ENCODE data around the gene UPK2. TPM values are rescaled to one million over a fixed set of nuclear protein-coding genes. Genes with fewer than 3 reads are reported as not detected.

Gene UPK2
- total and polyA plus RNA-seq, 2 donors (not counting 3 experiments of a cell fraction or from before 2014, with no cell fraction given) = 0.11 TPM; not detected in 1

DNA sequence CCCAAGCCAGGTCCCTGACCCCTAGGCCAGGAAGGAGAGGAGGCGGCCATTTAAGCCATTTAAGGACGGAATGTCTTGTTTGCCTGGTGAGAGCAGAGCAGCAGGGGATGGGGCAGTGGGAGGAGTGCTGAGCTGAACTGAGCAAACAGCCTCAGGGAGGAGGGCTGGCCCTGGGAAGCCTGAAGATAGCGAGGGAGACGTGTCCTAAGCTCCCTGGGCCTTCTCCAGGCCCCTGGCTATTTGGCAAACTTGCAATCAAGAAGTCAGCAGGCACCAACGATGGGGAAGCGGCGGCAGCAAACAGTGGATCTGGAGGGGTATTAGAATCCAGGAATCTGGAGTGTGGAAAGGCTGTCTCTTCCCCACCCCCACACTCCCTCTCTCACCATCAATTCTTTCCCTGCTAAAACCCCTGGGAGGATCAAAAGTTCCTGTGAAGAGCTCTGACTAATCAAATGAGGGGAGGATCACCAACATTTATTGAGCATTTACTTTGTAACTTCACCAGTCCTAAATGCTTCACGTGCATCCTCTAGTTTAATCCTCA lies 39.2 kb upstream of the UPK2 start:
- intact Hi-C loops (cut with micrococcal nuclease) = no loop called here
- Histone ChIP-seq H3K9ac (replicated peaks; ENCODE audit: extremely low read depth, insufficient read depth, low read length) (no peak overlapping the region), H2AFZ (ENCODE audit: low read depth, low read length) (no peak overlapping the region), H3K36me3 (ENCODE audit: control insufficient read depth in 2 of 2, extremely low read depth in 1 of 2, insufficient read depth in 2 of 2, low read length in 2 of 2) (no peaks in the 10 kb centered on the region), H3K9me1 (replicated peaks; ENCODE audit: control insufficient read depth, extremely low read depth, insufficient read depth, low read length) (no peaks in the 10 kb centered on the region), H3K79me2 (ENCODE audit: control insufficient read depth, insufficient read depth, low read length) (peaks cover 62% of the 10 kb centered on the region), H3K4me3 (replicated peaks in 1 of 3; ENCODE audit: insufficient read depth in 1 of 3, low read depth in 1 of 3, low read length in 3 of 3) (no peak overlapping the region), H4K20me1 (replicated peaks; ENCODE audit: control insufficient read depth, extremely low read depth, insufficient read depth, low read length) (no peaks in the 10 kb centered on the region), H3K27ac (ENCODE audit: insufficient read depth, low read depth, low read length) (no peak overlapping the region), H3K4me2 (ENCODE audit: insufficient read depth, low read length) (no peak overlapping the region), H3K4me1 (ENCODE audit: control insufficient read depth, extremely low read depth, insufficient read depth, low read length) (peaks cover 77% of the 10 kb centered on the region), H3K9me3 (replicated peaks; ENCODE audit: control insufficient read depth, insufficient read depth, low read length) (no peaks in the 10 kb centered on the region), H3K27me3 (ENCODE audit: control insufficient read depth in 2 of 2, insufficient read depth in 2 of 2, low read length in 2 of 2) (no peaks in the 10 kb centered on the region)
- DNase-seq (ENCODE audit: low read depth, low spot score) (no peak), FAIRE-seq (no peak)
- dilution Hi-C loops (cut with MboI; ENCODE audit: extremely low pct_ligation_motif_present, low sequenced_read_pairs) = no loop called here
- CTCF ChIA-PET = interaction anchor here (10.0 kb wide), 1 partner anchor 10 kb away, joined by 330 read pairs; the partner anchor contains the start of gene BCL9L
- POLR2A ChIA-PET = no interaction called here
- no TSS peak for BruUV-seq (replicated peaks)
- TF ChIP-seq POLR2AphosphoS5 (IDR thresholded peaks at IDR 0.05; ENCODE audit: insufficient read depth, low read depth, low read length) (no peak), JUN (IDR thresholded peaks at IDR 0.05; ENCODE audit: borderline replicate concordance, insufficient read depth, insufficient read length, low read depth) (no peak), EZH2 (IDR thresholded peaks at IDR 0.05; ENCODE audit: borderline replicate concordance, low read depth, low read length, severe bottlenecking) (no peak), FOS (IDR thresholded peaks at IDR 0.05; ENCODE audit: borderline replicate concordance, insufficient read depth, low read length) (no peak), GATA2 (IDR thresholded peaks at IDR 0.05; ENCODE audit: insufficient read depth, insufficient read length, low read depth, low read length) (no peak), CTCF (IDR thresholded peaks at IDR 0.05; ENCODE audit: extremely low read depth in 1 of 2, insufficient read depth in 1 of 2, low read depth in 1 of 2, low read length in 2 of 2) (no peak)
- TF ChIP-seq, protein P1, sequence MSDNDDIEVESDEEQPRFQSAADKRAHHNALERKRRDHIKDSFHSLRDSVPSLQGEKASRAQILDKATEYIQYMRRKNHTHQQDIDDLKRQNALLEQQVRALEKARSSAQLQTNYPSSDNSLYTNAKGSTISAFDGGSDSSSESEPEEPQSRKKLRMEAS (IDR thresholded peaks at IDR 0.05; ENCODE audit: insufficient read depth, insufficient read length) = no peak
